GM21528 (cell line): ENCODE measurements around the gene NELL1.
"Not testable (repeated sequence)": the region's sequence is repeated elsewhere in the genome, so short reads cannot be mapped to it uniquely, and the experiment has no call there.

ENCODE experiments used
- ATAC-seq: cut with Tn5 transposase; IDR thresholded peaks from one replicate; pipeline ENCODE4 v1.9.1; 2021; ENCODE audit warnings: mild to moderate bottlenecking, moderate library complexity; ENCODE audit not compliant: unreplicated experiment, low FRiP score

NELL1 gene

GRCh38 chr11:21069909-21070308 is 400.5 kb downstream of the NELL1 start:
- ATAC-seq, result no peak

DNA sequence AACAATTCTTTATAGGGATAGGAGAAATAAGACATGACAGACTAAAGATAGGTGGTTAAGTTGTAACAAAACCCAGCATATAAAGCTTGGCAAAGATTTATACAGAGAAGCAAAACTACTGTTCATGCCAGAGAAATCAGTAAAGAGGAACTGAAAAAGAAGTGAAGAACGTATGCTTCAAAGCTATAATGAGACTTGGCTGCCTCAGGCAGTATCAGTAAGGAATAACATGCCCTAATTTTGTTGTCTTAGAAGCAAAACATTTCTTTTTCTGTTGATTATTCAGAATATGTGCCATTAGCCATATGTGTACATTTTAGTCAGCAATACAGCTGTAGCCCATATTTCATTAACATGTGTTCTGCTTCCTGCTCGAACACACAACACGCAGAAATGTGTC is 403.2 kb downstream of the NELL1 start:
- ATAC-seq, result no peak

- ATAC-seq, result no peak
Measured at GRCh38 chr11:21082853-21083252, 413.5 kb downstream of the NELL1 start.

GRCh38 chr11:21088930-21089329 is 419.5 kb downstream of the NELL1 start:
- no peak for ATAC-seq

GRCh38 chr11:21104641-21105040 is 435.3 kb downstream of the NELL1 start:
- no peak for ATAC-seq

DNA sequence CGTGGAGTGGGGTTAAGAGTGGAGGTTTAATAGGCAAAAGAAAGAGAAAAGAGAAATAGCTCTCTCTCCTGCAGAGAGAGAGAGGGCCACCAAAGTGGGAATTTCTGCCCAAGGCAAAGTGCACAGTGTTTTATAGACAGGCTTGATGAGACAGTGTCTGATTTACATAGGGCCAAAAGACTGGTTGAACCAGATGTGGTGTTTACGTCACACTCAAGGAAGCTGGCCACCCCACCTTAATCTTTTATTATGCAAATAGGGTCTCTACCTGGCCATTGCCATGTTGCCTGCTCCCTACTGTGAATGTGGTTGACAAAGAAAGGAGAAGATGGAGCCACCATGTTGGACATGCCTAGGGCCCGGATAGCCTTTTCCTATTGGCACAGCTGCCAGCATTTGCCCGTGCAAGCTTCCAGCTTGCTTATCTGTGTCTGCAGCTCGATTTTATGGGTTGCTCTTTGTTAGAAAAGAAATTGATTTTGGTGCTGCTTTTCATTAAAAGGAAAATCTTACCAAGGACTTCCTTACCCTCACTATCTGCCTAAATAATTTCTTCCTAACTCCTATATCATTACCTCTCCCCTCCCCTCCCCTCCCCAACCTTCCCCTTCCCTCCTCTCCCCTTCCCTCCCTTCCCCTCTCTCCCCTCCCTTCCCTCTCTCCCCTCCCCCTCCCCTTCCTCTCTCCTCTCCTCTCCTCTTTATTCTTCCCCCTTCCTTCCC is 436.0 kb downstream of the NELL1 start:
- no peak for ATAC-seq

- ATAC-seq, result no peak
Measured at GRCh38 chr11:21109341-21109740, 440.0 kb downstream of the NELL1 start.

GRCh38 chr11:21110415-21110814 is 441.0 kb downstream of the NELL1 start:
- no peak for ATAC-seq

GRCh38 chr11:21113876-21114275 is 444.5 kb downstream of the NELL1 start:
- no peak for ATAC-seq

- ATAC-seq, result no peak
Measured at GRCh38 chr11:21116009-21116408, 446.6 kb downstream of the NELL1 start.

DNA sequence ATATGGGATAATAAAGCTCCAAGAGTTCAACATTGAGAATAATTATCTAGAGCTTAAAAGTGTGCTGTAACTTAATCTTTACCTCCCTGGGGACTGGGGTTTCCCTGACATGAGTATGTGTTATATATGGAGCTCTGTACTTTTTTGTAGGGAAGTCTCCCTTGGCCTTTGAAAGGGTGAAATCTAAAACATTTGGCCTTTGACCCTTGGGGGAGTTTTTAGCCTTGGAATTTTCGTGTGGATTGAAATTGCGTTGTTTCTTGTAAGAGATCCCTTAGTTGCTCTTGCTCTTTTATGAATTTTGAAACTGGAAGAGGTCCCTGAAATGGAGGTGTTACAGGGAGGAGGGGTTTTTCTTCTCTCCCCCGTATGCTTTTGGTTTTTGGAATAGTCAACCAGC is 450.0 kb downstream of the NELL1 start:
- ATAC-seq, result no peak

GRCh38 chr11:21121991-21122390 is 452.6 kb downstream of the NELL1 start:
- no peak for ATAC-seq

GRCh38 chr11:21122523-21122922 is 453.1 kb downstream of the NELL1 start:
- no peak for ATAC-seq

GRCh38 chr11:21132146-21132720 is 462.8 kb downstream of the NELL1 start:
- no peak for ATAC-seq

DNA sequence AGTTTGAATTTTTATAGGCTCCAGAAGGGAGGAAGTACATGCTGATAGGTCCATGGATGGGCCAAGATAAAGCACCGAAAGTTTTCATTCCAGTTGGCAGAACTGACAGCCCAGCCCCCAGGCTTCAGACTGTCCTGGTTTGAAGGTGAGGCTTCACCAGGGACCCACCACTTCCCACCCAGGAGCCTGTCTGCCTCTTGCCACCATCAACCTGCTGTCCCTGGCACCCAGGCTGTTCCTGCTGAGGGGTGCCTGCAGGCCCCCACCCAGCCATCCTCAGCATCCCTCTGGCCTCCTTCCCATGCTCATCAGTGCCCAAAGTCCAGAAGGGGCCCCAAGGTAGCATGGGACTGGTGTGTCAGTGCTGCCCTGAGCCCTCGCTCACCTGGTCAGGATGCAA is 463.9 kb downstream of the NELL1 start:
- no peak for ATAC-seq

- no peak for ATAC-seq
Measured at GRCh38 chr11:21133722-21134121, 464.3 kb downstream of the NELL1 start.

- ATAC-seq, result no peak
Measured at GRCh38 chr11:21137803-21138202, 468.4 kb downstream of the NELL1 start.

GRCh38 chr11:21141557-21141956 is 472.2 kb downstream of the NELL1 start:
- ATAC-seq, result not testable (repeated sequence)

GRCh38 chr11:21142007-21142406 is 472.6 kb downstream of the NELL1 start:
- ATAC-seq, result no peak

- ATAC-seq, result no peak
Measured at GRCh38 chr11:21144531-21144930, 475.1 kb downstream of the NELL1 start.

DNA sequence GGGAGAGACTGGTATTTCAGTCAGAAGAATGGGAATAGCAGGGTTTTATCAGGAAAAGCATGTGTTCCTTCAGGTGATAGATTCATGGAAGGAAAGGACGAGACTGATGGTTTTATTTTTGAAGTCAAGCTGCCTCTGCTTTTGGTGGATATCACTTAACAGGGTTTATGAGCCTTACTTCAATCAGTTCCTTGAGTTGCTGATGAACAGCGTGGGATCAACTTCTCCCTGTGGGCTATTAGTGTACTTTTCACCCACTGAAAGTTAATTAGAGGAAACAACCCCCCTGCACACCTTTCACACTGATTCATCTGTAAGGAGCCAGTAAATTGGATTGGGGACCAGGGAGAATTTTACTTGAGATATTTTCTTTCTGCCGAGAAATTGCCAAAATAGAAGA is 479.0 kb downstream of the NELL1 start:
- ATAC-seq, result no peak

DNA sequence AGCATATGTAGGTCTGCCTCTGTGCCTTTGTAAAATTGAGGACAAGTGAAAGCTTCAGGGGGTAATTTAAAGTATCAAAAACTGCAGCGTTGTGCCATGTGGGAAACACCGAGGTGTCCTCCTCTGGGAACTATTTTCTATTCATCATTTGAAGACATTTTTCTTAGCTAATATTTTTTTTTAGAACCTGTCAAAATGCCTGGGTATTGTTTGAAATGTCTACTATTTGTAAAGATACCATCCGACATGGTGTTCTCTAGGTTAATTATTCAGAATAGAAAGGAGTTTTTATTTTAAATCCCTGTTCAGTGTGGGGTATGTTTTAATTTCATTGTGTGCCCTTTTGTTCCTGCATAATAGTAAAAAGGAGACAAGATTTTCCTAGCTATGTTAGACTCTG is 490.8 kb downstream of the NELL1 start:
- no peak for ATAC-seq
